ENCODE data around the gene CCNY. TPM values are rescaled to one million over a fixed set of nuclear protein-coding genes. Genes with fewer than 3 reads are reported as not detected.

CCNY gene
- total RNA-seq, 3 donors from 2014 or later, result 48.6 to 64.4 (median 51.5) TPM

- ATAC-seq, result no peak
- Histone ChIP-seq H3K4me1 (ENCODE audit: low read depth) (no peaks in the 10 kb centered on the region), H3K4me3 (no peak overlapping the region), H3K36me3 (ENCODE audit: low read depth) (no peaks in the 10 kb centered on the region), H3K9me3 (no peaks in the 10 kb centered on the region)
- TF ChIP-seq CTCF (IDR thresholded peaks at IDR 0.05), result no peak
- intact Hi-C loops (cut with DNase I, micrococcal nuclease), result no loop called here
- no peak for DNase-seq
Measured at GRCh38 chr10:35420827-35421552, 84.7 kb downstream of the CCNY start.

GRCh38 chr10:35421553-35422178, 85.4 kb downstream of the CCNY start:
- ATAC-seq (peak; percentile 58), DNase-seq (peak in 1 of 3 donors; percentile 15)
- TF ChIP-seq CTCF (IDR thresholded peaks at IDR 0.05), result no peak
- intact Hi-C loops (cut with DNase I, micrococcal nuclease), result no loop called here
- Histone ChIP-seq H3K4me3 (no peak overlapping the region), H3K36me3 (ENCODE audit: low read depth) (no peaks in the 10 kb centered on the region), H3K4me1 (ENCODE audit: low read depth) (no peaks in the 10 kb centered on the region), H3K9me3 (no peaks in the 10 kb centered on the region)

- ATAC-seq (no peak), DNase-seq (no peak)
- Histone ChIP-seq H3K9me3 (no peaks in the 10 kb centered on the region), H3K36me3 (ENCODE audit: low read depth) (no peaks in the 10 kb centered on the region), H3K4me1 (ENCODE audit: low read depth) (no peaks in the 10 kb centered on the region), H3K4me3 (no peak overlapping the region)
- no peak for TF ChIP-seq CTCF (IDR thresholded peaks at IDR 0.05)
- intact Hi-C loops (cut with DNase I, micrococcal nuclease), result no loop called here
Measured at GRCh38 chr10:35422228-35422627, 85.9 kb downstream of the CCNY start.

GRCh38 chr10:35423505-35424306, 87.4 kb downstream of the CCNY start:
- no peak overlapping the region for H3K4me3 ChIP-seq
- DNase-seq, result no peak
- intact Hi-C loops (cut with DNase I, micrococcal nuclease), result no loop called here
- H3K4me1 ChIP-seq (ENCODE audit: low read depth), result no peaks in the 10 kb centered on the region
- no peaks in the 10 kb centered on the region for H3K36me3 ChIP-seq (ENCODE audit: low read depth)
- TF ChIP-seq CTCF (IDR thresholded peaks at IDR 0.05), result no peak
- no peak for ATAC-seq
- H3K9me3 ChIP-seq, result no peaks in the 10 kb centered on the region

- Histone ChIP-seq H3K36me3 (ENCODE audit: low read depth) (no peaks in the 10 kb centered on the region), H3K4me3 (no peak overlapping the region), H3K9me3 (no peaks in the 10 kb centered on the region), H3K4me1 (ENCODE audit: low read depth) (no peaks in the 10 kb centered on the region)
- ATAC-seq, result no peak
- TF ChIP-seq CTCF (IDR thresholded peaks at IDR 0.05), result no peak
- DNase-seq, result no peak
- intact Hi-C loops (cut with DNase I, micrococcal nuclease), result no loop called here
Measured at GRCh38 chr10:35424680-35425285, 88.5 kb downstream of the CCNY start.

Measured in mucosa of descending colon (tissue), 3 donors.